Lung (tissue), 12 donors: ENCODE data around the gene CCDC27. TPM values are rescaled to one million over a fixed set of nuclear protein-coding genes. Genes with fewer than 3 reads are reported as not detected.

Experiments used
- ATAC-seq: fragments of 200-7000 bp; cut with Tn5 transposase; one replicate; pipeline ENCODE4 v1.9.1; 2020; ENCODE audit warnings: moderate number of reproducible peaks; ENCODE audit not compliant: insufficient read depth, low FRiP score
- DNase-seq, 3 donors: peaks; one replicate each; pipeline ENCODE4 v3.0.0-alpha.2; 2013 to 2017
- H3K27ac ChIP-seq, 2 donors: one replicate each; pipeline ENCODE4 v1.5.1; 2013; ENCODE audit warnings: mild to moderate bottlenecking in 2 of 2, moderate library complexity in 2 of 2, control low read depth in 1 of 2, inconsistent platforms in 1 of 2, low read depth in 1 of 2, low read length in 1 of 2
- H3K27me3 ChIP-seq, 3 donors: one replicate each; pipeline ENCODE4 v1.5.1; 2013; ENCODE audit warnings: low read length in 2 of 3; ENCODE audit not compliant: control insufficient read depth in 3 of 3, insufficient read depth in 3 of 3
- H3K36me3 ChIP-seq, 4 donors: one replicate each; pipeline ENCODE4 v1.5.1; 2013; ENCODE audit warnings: low read length in 4 of 4, mild to moderate bottlenecking in 1 of 4, moderate library complexity in 1 of 4; ENCODE audit not compliant: control insufficient read depth in 4 of 4, insufficient read depth in 4 of 4
- H3K4me1 ChIP-seq, 5 donors: one replicate each; pipeline ENCODE4 v1.5.1; 2013; ENCODE audit warnings: low read length in 5 of 5, mild to moderate bottlenecking in 2 of 5, moderate library complexity in 1 of 5; ENCODE audit not compliant: control insufficient read depth in 5 of 5, insufficient read depth in 5 of 5
- H3K4me3 ChIP-seq: one replicate; pipeline ENCODE4 v1.5.1; 2013; ENCODE audit warnings: mild to moderate bottlenecking, control low read depth, moderate library complexity
- H3K9ac ChIP-seq, 2 donors: one replicate each; pipeline ENCODE4 v1.5.1; 2013; ENCODE audit warnings: low read length in 2 of 2, control low read depth in 1 of 2; ENCODE audit not compliant: insufficient read depth in 1 of 2
- H3K9me3 ChIP-seq, 4 donors: one replicate each; pipeline ENCODE4 v1.5.1; 2013; ENCODE audit warnings: low read length in 3 of 4, mild to moderate bottlenecking in 1 of 4, moderate library complexity in 1 of 4; ENCODE audit not compliant: control insufficient read depth in 4 of 4, insufficient read depth in 3 of 4
- WGBS, 2 donors: extraction: QIAGEN DNeasy Blood & Tissue Kit; methylation state at CpG; one replicate each; pipeline ENCODE4 v1.1.7; 2013; 5-methylcytosine and 5-hydroxymethylcytosine counted together
- polyA plus RNA-seq, 2 donors: library from polyadenylated mRNA; stranded (reverse); fragments of 200-250 nt; gene quantifications; one replicate each; pipeline ENCODE4 v1.2.1, GENCODE V29; 2013
- total RNA-seq, 2 donors: library from RNA; depleted of rRNA in 1 of 2; stranded (reverse); fragments of >200 nt in 1 of 2; gene quantifications; one replicate each; pipeline ENCODE4 v1.2.1, GENCODE V29; 2014 to 2021
- TF ChIP-seq, protein P1 (sequence below): IDR thresholded peaks from 2 replicates; pipeline ENCODE4 v1.5.1; 2012; ENCODE audit warnings: mild to moderate bottlenecking; ENCODE audit errors: control extremely low read depth, extremely low read depth
- donor health status: control.
- donor health status: control.
- donor health status: Bipolar disorder and iron deficiency.
- donor health status: healthy.
- donor health status: DM: yes; HTN: yes; CAD: no.

Gene CCDC27
- total and polyA plus RNA-seq, 4 donors: not detected

DNA sequence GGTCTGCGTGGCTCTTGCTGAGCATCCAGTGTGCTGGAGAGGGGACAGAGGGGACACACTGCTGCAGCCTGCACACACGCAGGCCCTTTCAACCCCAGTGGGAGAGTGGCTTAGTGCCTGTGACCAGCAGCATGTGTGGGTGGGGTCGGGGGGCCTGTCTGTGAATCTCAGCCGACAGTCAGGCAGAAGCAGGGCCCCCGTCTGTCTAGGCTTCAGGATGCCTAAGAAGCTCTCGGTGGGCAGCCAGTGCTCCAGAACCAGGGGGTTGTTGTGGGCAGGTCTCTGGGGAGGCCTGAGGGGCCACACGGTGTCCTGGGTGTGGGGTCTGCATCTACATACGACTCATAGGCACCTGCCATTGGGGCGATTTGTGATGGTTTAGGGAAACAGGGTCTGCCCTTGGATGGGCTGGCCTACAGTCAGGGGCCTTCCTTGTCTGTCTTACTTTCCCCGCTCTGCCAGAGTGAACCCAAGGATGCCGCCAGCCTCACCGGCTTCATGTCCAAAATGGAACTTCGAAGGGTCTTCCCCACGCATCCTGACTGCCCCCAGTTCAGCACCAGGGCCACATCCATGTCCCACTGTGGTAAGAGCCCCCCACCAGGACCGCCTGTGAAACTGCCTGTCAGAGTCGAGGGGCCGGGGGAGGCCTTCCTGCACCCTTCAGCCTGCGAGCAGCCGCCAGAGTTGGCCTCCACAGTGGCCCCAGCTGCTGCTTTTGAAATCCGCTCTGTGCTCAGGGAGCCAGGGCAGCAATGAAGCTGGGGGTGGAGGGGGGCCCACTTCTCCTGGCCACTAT, 1.6 kb downstream of the CCDC27 start:
- Histone ChIP-seq H3K9me3 (no peaks in the 10 kb centered on the region), H3K36me3 (no peaks in the 10 kb centered on the region), H3K27me3 (peaks cover 0 to 4% (median 0%) of the 10 kb centered on the region in 3 donors), H3K9ac (no peak overlapping the region), H3K4me1 (no peaks in the 10 kb centered on the region), H3K27ac (no peak overlapping the region), H3K4me3 (no peak overlapping the region)
- ATAC-seq (no peak), DNase-seq (no peak)
- 83 to 90% methylated on average over 20 of the region's 20 CpGs for WGBS, 2 donors
- TF ChIP-seq, protein P1, sequence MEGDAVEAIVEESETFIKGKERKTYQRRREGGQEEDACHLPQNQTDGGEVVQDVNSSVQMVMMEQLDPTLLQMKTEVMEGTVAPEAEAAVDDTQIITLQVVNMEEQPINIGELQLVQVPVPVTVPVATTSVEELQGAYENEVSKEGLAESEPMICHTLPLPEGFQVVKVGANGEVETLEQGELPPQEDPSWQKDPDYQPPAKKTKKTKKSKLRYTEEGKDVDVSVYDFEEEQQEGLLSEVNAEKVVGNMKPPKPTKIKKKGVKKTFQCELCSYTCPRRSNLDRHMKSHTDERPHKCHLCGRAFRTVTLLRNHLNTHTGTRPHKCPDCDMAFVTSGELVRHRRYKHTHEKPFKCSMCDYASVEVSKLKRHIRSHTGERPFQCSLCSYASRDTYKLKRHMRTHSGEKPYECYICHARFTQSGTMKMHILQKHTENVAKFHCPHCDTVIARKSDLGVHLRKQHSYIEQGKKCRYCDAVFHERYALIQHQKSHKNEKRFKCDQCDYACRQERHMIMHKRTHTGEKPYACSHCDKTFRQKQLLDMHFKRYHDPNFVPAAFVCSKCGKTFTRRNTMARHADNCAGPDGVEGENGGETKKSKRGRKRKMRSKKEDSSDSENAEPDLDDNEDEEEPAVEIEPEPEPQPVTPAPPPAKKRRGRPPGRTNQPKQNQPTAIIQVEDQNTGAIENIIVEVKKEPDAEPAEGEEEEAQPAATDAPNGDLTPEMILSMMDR: no peak

DNA sequence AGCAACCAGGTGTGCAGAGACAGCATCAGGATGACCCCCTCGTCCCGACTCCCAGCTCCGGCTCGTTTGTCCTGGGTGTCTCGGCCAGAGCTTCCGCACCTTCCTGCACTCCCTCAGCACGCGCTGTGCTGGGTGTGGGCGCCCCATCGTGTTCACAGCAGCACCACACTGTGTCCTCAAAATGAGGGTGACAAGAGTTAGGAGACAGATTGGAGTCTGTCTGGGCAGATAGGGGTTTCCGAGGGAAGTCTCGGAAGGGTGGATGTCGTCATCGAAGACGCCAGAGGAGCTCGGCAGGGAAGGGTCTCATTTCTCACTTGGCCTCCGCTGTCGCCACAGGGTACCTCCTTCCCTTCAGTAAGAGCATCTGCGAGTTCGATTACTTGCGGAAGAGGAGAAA, 4.1 kb downstream of the CCDC27 start:
- no peak overlapping the region for H3K9ac ChIP-seq
- no peak for DNase-seq
- TF ChIP-seq, protein P1: no peak

DNA sequence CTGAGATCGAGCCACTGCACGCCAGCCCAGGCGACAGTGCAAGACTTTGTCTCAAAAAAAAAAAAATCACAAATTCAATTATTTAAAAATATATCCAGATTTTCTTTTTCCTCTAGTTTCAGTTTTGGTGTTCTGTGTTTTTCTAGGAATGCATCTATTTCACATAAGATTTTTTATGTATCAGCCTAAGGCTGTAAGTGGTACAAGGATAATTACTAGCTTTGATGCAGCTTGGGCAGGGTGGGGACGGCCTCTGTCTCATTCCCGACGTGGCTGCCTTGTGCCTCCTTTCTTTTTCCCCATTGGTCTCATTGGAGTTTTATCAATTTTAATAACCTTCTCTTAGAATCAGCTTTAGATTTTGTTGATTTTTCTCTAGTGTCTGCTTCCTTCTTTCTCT, 6.9 kb downstream of the CCDC27 start:
- no peak for ATAC-seq
- no peaks in the 10 kb centered on the region for H3K9me3 ChIP-seq
- DNase-seq: no peak
- H3K9ac ChIP-seq: no peak overlapping the region
- no peak overlapping the region for H3K27ac ChIP-seq
- no peak overlapping the region for H3K4me3 ChIP-seq
- H3K36me3 ChIP-seq: no peaks in the 10 kb centered on the region
- no peaks in the 10 kb centered on the region for H3K4me1 ChIP-seq
- no peaks in the 10 kb centered on the region for H3K27me3 ChIP-seq
- WGBS, 2 donors: 90 to 94% methylated on average over 6 of the region's 6 CpGs
- TF ChIP-seq, protein P1: no peak

More for the DNA sequence above, 4.1 kb downstream of the CCDC27 start:
- 76 to 90% methylated on average over 21 of the region's 21 CpGs for WGBS, 2 donors
- no peaks in the 10 kb centered on the region for H3K4me1 ChIP-seq
- no peaks in the 10 kb centered on the region for H3K36me3 ChIP-seq
- H3K27me3 ChIP-seq: no peaks in the 10 kb centered on the region
- ATAC-seq: no peak
- no peaks in the 10 kb centered on the region for H3K9me3 ChIP-seq
- no peak overlapping the region for H3K4me3 ChIP-seq
- no peak overlapping the region for H3K27ac ChIP-seq
